Body of pancreas (tissue), 4 donors: ENCODE results near the gene ARMC12.

Source experiments
- POLR2A ChIP-seq, 3 donors: fragments of 450-650 bp; IDR thresholded peaks; one replicate each; pipeline ENCODE4 v1.6.1; 2016; ENCODE audit warnings: antibody characterized with exemption in 3 of 3, mild to moderate bottlenecking in 2 of 3
- TF ChIP-seq, protein P1 (sequence below), 7 experiments: fragments of 450-650 bp in 4 of 7; fragments of 200-600 bp in 3 of 7; sonication (generic) in 3 of 7; IDR thresholded peaks; one replicate each; pipeline ENCODE4 v1.5.1; 2016 to 2019; ENCODE audit warnings: antibody characterized with exemption in 7 of 7

DNA sequence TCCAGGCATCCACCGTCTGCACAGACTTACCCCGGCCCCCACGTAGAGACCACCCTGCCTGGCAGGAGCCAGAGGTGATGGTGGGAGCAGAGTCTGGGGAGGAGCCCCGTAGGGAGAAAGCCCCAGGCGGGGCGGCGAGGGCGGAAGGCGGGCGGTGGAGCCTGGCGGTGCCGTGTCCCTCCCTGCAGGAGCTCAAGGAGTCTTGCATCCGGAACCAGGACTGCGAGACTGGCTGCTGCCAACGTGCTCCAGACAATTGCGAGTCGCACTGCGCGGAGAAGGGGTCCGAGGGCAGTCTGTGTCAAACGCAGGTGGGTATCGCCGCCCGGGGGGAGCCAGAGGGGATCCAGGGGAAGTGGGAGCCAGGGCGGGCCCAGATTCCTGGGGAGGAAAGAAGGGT is 50.0 kb downstream of the ARMC12 start:
- TF ChIP-seq, protein P1, sequence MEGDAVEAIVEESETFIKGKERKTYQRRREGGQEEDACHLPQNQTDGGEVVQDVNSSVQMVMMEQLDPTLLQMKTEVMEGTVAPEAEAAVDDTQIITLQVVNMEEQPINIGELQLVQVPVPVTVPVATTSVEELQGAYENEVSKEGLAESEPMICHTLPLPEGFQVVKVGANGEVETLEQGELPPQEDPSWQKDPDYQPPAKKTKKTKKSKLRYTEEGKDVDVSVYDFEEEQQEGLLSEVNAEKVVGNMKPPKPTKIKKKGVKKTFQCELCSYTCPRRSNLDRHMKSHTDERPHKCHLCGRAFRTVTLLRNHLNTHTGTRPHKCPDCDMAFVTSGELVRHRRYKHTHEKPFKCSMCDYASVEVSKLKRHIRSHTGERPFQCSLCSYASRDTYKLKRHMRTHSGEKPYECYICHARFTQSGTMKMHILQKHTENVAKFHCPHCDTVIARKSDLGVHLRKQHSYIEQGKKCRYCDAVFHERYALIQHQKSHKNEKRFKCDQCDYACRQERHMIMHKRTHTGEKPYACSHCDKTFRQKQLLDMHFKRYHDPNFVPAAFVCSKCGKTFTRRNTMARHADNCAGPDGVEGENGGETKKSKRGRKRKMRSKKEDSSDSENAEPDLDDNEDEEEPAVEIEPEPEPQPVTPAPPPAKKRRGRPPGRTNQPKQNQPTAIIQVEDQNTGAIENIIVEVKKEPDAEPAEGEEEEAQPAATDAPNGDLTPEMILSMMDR (IDR thresholded peaks at IDR 0.05) = no peak
- TF ChIP-seq POLR2A (IDR thresholded peaks at IDR 0.05) = peak in 1 of 3 donors; percentile 17
